Middle frontal gyrus (tissue), 1 donor: ENCODE results near the gene FBXO45.
"Not testable (repeated sequence)": the region's sequence is repeated elsewhere in the genome, so short reads cannot be mapped to it uniquely, and the experiment has no call there.

Experiments
- DNase-seq: peaks from one replicate; pipeline ENCODE4 v3.0.0-alpha.2; 2015; ENCODE audit warnings: low spot score; ENCODE audit errors: extremely low spot score

Gene FBXO45

DNA sequence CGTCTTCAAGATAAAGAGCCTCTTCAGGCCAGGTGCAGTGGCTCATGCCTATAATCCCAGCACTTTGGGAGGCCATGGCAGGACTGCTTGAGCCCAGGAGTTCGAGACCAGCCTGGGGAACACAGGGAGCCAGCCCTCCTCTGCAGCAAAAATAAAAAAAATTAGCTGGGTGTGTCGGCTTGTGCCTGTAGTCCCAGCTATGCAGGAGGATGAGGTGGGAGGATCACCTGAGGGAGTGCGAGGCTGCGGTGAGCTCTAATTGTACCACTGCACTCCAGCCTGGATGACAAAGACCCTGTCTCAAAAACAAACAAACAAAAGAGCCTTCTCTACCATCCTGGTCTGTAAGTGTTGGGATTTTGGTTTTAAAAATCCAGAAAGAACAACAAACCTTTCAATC lies 11.2 kb upstream of the FBXO45 start:
- DNase-seq = no peak

DNA sequence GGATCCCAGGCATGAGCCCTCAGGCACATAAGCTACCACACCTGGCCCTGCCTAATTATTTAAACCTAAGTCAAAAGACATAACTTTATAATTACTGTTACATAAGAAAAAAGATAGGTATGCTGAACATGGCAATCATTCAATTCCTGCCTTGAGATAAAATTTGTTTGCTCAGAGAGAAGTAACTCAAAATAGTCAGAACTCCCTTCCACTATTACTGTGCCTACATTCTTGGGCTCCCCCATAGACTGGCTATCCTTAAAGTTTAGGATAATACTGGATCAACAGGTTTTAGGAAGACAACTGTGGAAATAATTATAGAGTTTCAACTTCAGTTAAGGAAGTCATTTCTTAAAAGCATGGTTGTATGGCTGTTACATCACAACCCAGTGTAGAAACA lies 10.0 kb upstream of the FBXO45 start:
- DNase-seq = no peak

DNA sequence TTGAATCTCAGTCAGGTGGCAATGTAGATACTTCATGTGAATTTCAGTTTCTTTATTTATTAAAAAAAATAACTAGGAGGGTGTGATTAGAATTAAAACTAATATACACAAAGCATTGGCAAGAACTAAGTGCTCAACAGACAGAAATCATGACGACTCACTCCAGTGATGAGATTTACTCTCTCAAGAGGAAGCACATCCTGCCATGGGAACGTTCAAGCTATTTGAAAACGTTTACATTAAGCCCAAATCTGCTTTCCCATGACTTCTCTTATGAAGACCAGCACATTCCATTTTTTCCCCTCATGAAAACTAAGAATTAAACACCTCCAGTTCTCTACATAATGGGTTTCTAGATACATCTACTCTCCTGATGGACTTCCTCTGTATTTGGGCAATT lies 8.6 kb upstream of the FBXO45 start:
- no peak for DNase-seq

DNA sequence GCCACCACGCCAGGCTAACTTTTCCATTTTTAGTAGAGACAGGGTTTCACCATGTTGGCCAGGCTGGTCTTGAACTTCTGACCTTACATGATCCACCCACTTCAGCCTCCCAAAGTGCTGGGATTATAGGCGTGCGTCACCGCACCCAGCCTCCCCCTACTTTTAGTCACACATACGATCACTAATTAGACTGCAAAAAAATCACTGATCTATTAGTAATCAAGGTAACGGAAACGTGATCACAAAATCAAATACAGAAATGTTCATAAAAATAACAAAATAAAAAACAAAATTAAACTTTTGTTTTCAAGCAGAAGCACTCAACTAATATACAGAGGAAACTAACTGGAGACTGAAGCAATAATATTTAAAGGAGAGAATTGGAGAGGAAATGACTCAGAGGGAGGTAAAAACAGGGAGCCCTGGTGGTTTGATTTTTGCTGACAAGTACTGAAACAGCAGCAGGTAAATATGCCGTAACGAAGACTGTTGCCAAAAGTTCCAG lies 4.7 kb upstream of the FBXO45 start:
- DNase-seq = no peak

DNA sequence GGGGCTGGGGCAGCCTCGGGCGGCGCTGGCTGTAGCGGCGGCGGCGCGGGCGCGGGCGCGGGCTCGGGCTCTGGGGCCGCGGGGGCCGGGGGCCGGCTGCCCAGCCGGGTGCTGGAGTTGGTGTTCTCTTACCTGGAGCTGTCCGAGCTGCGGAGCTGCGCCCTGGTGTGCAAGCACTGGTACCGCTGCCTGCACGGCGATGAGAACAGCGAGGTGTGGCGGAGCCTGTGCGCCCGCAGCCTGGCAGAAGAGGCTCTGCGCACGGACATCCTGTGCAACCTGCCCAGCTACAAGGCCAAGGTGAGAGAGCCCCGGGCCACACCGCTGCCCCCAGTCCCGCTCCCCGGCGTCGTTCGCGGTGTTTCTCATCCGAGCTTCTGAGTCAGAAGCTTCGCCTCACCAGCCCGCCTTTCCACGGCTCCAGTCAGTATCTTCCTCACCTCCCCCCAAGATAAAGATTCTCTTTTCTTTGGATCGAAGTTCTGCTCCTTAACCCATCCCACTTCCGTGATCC lies 600 bp downstream of the FBXO45 start:
- DNase-seq = no peak

DNA sequence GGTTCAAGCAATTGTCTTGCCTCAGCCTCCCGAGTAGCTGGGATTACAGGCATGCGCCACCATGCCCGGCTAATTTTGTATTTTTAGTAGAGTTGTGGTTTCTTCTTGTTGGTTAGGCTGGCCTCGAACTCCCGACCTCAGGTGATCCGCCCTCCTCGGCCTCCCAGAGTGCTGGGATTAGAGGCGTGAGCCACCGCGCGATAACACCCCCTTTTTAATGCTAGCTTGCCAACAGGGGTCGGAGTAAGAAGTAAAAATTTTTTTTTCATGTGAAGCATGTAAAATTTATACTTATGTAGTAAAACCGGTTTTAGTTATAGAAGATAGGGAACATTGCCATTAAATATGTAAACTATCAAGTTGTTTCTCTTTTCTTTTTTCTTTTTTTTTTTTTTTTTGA lies 1.9 kb downstream of the FBXO45 start:
- DNase-seq = not testable (repeated sequence)

DNA sequence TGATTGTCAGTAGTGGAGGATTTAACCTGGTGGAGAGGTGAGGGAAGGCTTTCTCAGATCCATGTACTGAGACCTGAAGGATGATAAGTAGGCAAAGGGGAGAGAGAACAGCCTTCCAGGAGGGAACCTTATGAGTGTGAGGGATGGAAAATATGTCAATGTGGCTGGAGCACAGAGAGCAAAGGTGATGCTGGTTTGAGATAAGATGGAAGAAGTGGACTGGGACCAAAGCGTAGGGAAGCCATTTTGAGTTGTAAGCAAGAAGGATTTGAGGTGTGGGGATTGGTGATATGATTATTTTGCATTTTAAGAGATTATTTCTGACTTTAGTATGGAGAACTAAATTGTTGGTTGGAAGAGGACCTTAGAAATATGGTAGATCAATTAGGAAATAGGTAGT lies 3.9 kb downstream of the FBXO45 start:
- no peak for DNase-seq

DNA sequence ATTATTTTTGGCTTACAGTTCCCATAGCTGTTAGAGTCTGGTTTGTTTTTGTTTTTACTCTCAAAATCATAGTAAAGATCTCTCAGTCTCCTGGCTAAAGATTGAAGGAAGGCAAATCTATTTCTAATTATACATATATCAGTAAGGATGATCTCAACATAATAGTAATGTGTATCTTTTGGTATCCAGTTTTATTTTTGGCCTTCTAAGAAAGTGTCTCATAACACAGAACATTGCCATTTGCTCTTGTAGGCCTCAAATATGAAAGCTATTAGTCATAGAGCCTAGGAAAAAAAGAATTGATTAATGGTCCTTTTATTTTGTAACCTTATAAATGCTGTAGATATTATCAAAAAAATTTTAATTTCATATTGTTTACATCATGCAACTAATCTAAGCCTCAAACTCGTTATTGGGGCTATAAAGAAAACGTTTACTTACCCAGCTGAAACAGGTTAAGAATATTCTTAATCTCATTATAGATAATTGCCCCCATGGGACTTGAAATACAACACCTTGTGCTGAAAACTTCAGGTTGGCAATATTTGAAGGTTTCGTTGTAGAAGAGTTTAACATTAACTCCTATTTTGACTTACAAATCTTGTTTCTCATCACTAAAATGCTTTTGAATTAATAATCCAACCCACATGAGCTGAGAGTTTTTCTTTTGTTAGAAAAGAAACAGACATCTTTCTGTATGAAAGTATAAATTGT lies 16.7 kb downstream of the FBXO45 start:
- no peak for DNase-seq

DNA sequence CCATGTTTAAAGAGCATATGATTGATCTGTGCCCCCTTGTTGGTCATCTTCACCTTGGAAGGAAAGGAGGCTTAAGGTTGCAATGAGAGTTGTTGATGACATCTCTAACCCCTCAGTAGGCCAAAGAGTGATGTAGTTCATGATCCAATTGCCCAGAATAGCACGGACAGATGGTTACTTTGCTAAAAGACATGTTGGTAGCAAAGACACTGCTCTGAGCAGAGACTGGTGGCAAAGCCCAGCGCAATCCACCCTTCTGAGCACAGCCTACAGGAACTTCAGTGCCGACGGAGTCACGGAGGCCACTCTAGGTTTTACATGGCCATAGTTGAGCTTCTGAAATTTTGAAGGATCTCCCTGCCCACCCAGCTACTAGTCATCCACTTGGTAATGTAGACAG lies 21.8 kb downstream of the FBXO45 start:
- DNase-seq = no peak

DNA sequence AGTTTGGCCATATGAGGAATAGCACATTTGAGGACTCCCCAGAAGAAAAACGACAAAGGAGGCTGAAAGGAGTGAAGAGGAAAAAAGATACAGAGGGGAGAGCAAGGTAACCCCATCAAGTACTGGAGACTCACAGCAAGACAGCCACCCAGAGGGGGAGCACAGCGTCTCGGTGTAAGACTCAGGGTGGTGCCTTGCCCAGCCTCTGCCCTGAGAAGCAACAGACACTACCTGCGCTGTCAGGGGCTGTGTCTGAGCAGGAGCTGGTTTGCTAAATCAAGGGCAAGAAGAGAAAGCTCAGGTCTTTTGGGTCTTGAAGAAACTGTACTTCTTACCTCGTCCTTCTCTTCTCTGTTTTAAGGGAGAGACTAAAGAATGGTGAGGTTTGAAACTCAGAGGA lies 27.9 kb downstream of the FBXO45 start:
- DNase-seq = no peak

DNA sequence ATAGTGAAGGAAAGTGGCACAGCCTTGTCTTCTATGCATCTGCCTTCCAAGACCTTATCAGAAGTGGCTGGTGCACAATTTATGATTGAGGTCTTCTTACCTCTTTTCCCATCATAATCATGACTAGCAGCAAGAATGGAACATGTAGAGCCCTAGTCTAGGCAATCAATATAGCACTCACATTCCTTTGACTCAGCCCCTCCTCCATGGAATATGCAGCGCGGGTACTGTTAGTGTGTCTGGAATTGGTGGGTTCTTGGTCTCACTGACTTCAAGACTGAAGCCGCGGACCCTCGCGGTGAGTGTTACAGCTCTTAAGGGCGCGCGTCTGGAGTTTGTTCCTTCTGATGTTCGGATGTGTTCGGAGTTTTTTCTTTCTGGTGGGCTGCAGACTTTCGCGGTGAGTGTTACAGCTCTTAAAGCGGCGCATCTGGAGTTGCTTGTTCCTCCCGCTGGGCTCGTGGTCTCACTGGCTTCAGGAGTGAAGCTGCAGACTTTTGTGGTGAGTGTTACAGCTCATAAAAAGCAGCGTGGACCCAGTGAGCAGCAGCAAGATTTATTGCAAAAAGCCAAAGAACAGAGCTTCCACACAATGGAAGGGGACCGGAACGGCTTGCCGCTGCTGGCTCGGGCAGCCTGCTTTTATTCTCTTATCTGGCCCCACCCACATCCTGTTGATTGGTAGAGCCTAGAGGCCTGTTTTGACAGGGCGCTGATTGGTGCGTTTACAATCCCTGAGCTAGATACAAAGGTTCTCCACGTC lies 29.7 kb downstream of the FBXO45 start:
- DNase-seq = not testable (repeated sequence)

DNA sequence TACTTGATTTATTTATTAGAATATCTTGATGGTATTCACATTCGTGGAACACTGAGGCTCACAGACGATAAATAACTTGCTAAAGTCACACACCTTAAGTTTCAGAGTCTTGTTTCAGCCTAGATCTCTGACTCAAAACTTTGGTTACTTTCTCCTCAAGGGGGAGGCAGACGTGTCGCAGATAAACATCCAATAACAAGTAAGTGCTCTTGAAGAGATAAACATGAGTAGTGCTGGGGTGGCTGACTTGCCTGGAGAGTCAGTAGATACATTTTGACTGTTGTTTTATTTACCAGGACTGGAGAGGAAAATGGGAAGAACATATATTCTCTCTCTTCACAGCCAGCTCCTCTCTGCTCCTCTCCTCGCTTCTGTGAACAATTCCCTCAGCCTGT lies 31.3 kb downstream of the FBXO45 start:
- DNase-seq = no peak

DNA sequence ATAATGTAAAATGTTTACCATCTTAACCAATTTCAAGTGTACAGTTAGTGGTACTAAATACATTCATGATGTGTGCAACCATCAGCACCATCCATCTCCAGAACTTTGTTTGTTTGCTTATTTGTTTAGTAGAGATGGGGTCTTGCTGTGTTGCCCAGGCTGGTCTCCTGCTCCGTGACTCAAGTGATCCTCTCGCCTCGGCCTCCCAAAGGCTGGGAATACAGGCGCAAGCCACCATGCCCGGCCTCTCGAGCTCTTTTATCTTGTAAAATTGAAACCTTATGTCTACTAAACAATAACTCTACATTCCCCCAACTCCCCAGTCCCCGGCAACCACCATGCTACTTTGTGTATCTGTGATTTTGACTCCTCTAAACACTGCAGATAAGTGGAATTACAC lies 31.9 kb downstream of the FBXO45 start:
- no peak for DNase-seq

DNA sequence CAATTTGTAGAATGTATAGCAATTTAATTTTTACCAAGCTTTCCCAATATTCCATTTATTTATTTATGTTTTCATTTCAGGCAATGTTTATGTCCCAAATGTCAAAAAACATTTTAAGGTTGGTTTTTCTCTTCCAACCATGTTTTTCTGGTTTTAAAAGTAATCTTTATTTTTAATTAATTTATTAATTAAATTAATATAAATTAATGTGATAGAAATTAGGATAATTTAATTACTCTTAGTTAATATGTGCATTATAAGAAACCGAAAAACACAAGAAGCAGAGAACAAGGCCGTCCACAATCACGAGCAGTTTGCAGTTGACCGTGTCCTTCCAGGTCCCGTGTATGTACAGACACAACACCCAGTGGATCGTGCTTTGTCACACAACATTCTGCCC lies 34.2 kb downstream of the FBXO45 start:
- DNase-seq = no peak

DNA sequence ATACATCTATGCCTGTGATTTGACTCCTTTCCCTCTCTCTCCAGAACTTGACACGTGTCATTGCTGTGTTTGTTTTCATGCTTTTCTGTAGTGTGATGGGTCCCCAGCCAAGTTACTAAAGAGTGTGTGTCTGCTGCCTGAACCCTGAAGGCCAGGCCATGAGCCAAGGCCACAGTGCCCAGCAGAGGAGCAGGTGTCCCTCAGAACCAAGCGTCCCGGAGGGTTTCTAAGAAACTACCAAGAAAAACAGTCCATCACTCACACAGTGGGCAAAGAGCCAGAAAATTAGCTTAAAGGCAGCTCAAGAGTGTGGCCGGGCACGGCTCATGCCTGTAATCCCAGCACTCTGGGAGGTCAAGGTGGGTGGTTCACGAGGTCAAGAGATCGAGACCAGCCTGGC lies 35.2 kb downstream of the FBXO45 start:
- no peak for DNase-seq

DNA sequence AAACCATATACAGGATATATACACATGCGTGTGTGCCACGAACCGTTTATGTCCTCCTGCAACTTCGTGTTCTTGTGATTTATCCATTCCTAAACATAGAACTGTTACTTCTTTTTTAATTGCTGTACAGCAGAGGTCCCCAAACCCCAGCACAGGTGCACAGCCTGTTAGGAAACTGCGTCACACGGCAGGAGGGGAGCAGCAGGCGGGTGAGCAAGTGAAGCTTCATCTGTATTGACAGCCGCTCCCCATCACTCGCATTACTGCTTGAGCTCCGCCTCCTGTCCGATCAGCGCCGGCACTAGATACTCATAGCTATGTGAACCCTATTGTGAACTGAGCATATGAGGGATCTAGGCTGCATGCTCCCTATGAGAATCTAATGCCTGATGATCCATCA lies 36.1 kb downstream of the FBXO45 start:
- no peak for DNase-seq

DNA sequence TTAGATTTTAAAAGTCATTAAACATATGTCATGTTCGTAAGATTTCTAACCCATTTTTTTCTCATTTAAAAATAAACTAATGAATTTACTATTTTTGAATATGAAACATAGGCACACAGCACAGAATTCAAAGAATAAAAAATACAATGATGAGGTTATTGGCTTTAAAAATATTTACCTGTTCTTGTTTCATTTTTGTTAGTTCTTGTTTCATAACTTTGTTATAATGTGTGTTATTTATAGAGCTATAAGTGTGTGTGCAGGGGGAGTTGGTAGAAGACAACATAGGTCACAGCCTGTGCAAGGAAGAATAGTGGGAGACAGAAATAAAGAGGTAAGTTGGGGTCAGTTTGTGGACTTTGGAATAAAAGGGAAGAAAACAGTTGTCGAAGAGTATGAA lies 40.2 kb downstream of the FBXO45 start:
- no peak for DNase-seq

DNA sequence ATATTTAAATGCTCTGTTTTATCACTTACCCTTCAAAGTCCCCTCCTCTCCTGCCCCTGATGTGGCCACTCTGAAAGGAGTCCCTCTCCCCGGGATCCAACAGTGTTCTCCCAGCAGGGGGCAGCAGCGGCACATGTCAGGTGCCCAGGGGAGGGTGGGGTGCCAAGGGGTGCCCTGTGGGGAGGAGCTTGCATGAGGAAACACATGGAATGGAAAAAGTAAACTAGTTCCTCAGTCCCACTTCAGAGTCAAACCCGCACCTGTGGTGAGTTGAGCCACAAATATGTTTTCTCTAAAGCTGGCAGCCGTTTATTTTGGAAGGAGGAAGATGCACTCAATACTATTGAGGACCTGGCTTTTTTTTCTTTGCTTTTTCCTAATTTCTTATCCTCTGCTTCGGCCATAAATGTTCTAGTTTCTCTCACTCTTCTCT lies 40.9 kb downstream of the FBXO45 start:
- DNase-seq = peak; percentile 25

DNA sequence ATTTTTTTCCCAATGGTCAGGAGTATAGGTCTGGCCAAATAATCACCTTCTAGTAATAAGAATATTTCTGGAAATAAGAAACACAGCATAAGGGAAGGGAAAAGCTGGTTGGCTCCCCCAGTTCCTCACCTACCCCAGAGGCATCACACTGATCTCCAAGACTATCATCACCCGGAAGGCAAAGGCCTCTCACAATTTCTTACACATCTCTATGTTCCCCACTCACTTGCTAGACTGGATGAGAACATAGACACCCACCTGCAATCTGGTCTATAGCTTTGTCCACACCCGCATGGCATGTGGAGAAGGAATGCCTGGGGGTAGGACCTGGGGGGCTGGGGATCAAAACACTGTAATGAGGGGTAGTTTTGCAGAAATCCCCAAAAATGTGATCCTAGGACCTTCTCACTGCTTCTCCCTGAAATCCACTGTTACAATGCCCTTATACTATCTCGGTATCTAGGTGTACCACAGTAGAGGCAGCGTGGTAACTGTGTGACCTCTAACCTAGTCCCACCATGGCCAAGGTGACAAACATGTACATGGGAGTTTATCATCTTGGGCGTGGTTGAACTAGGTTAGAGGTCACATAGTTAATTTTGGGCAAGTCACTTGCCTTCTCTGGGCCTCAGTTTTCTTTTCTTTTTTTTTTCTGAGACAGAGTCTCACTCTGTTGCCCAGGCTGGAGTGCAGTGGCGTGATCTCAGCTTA lies 41.5 kb downstream of the FBXO45 start:
- no peak for DNase-seq

DNA sequence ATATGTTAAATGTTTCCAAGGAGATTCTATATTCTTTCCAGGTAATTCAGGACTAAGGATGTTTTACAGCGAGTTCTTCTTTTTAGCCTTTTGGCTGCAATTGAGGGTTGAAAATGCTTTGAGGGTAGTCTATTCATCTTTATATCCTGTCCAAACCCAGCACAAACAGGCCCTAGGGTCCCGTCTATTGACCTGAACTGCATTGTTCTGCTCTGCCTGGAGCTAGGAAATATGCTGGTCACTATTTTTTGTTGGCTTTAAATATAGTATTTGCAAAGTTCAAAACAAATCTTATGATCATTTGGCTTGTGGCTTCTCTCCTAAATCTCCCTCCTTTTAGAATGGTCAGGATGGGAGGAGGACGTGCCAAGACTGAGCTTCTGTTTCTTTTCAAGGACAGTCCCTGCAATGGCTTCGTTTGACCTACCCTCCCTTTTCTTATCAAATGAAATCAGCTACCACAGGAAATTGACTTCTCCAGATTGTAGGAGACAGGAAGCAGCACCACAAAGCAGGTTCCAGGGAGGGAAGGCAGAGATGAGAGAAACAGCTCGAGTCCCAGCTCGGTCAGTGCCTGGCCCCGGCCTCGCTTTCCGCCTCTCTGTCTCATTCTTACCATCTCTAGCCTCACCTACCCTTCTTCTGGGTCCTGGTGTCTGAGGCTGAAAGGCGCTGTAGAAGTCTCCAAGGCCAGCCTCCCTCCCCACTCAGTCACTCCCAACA lies 43.5 kb downstream of the FBXO45 start:
- DNase-seq = no peak

DNA sequence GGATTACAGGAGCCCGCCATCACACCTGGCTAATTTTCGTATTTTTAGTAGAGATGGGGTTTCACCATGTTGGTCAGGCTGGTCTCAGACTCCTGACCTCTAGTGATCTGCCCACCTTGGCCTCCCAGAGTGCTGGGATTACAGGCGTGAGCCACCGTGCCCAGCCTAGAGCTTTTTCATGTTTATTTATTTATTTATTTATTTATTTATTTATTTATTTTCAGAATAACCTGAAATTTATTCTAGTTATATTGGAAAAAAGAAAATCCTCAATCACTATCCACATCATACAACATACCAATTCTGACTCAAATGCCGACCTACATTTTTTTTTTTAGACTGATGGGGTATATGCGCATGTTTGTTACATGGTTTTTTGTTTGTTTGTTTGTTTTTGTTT lies 46.8 kb downstream of the FBXO45 start:
- not testable (repeated sequence) for DNase-seq
